Lower leg skin (tissue), 3 donors: Measurements from ENCODE around the gene HEATR5A.

Experiments
- CTCF ChIP-seq, 3 donors: fragments of 450-650 bp; IDR thresholded peaks; one replicate each; pipeline ENCODE4 v1.5.1; 2016; ENCODE audit warnings: antibody characterized with exemption in 3 of 3, mild to moderate bottlenecking in 3 of 3, moderate library complexity in 2 of 3
- POLR2A ChIP-seq, 2 donors: fragments of 450-650 bp; IDR thresholded peaks; one replicate each; pipeline ENCODE4 v1.6.1; 2016 to 2017; ENCODE audit warnings: antibody characterized with exemption in 2 of 2, mild to moderate bottlenecking in 1 of 2, moderate library complexity in 1 of 2

- TF ChIP-seq CTCF (IDR thresholded peaks at IDR 0.05) (no peak), POLR2A (IDR thresholded peaks at IDR 0.05) (no peak)
Observed at GRCh38 chr14:31419179-31419966, 977 bp downstream of the HEATR5A start.
